Measurements from ENCODE around the gene GABRG3. TPM values are rescaled to one million over a fixed set of nuclear protein-coding genes. Genes with fewer than 3 reads are reported as not detected.

GABRG3 gene
- total RNA-seq, 1 donor from 2014 or later: 3.0 TPM

- no peak for DNase-seq (ENCODE audit: low spot score in 2 of 2, unreplicated experiment in 2 of 2)
- Mint-ChIP-seq H3K27ac (no peak overlapping the region), H3K9me3 (no peaks in the 10 kb centered on the region), H3K4me1 (no peaks in the 10 kb centered on the region), H3K27me3 (ENCODE audit: low read depth) (peaks cover 1% of the 10 kb centered on the region), H3K4me3 (no peak overlapping the region), H3K36me3 (no peaks in the 10 kb centered on the region)
- TF ChIP-seq, protein P1, sequence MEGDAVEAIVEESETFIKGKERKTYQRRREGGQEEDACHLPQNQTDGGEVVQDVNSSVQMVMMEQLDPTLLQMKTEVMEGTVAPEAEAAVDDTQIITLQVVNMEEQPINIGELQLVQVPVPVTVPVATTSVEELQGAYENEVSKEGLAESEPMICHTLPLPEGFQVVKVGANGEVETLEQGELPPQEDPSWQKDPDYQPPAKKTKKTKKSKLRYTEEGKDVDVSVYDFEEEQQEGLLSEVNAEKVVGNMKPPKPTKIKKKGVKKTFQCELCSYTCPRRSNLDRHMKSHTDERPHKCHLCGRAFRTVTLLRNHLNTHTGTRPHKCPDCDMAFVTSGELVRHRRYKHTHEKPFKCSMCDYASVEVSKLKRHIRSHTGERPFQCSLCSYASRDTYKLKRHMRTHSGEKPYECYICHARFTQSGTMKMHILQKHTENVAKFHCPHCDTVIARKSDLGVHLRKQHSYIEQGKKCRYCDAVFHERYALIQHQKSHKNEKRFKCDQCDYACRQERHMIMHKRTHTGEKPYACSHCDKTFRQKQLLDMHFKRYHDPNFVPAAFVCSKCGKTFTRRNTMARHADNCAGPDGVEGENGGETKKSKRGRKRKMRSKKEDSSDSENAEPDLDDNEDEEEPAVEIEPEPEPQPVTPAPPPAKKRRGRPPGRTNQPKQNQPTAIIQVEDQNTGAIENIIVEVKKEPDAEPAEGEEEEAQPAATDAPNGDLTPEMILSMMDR (IDR thresholded peaks at IDR 0.05; ENCODE audit: unreplicated experiment): no peak
Measured at GRCh38 chr15:27272427-27272826, 301.4 kb downstream of the GABRG3 start.

DNA sequence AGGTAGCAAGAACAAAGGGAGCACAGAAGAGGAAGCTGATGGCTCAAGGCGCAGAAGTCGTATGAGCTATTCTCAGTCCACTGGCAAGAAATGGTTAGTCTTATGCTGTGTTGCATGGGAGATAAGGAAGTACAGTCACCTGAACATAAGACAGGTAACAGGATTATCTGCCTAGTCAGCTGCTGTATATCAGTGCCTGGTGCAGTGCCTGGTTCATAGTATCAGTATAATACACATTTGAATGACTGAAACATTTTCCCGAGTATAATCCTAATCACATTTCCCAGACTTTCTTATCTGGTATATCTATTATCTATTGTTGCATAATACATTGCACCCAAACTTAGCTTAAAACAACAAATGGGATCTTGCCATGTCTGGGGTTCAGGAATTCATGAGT lies 302.5 kb downstream of the GABRG3 start:
- Mint-ChIP-seq H3K27me3 (ENCODE audit: low read depth) (peaks cover 1% of the 10 kb centered on the region), H3K9me3 (no peaks in the 10 kb centered on the region), H3K4me3 (no peak overlapping the region), H3K36me3 (no peaks in the 10 kb centered on the region), H3K4me1 (no peaks in the 10 kb centered on the region), H3K27ac (no peak overlapping the region)
- DNase-seq (ENCODE audit: low spot score in 2 of 2, unreplicated experiment in 2 of 2): no peak
- TF ChIP-seq, protein P1 (IDR thresholded peaks at IDR 0.05; ENCODE audit: unreplicated experiment): no peak

- Mint-ChIP-seq H3K27ac (no peak overlapping the region), H3K9me3 (no peaks in the 10 kb centered on the region)
Measured at GRCh38 chr15:27278761-27279160, 307.8 kb downstream of the GABRG3 start.

DNA sequence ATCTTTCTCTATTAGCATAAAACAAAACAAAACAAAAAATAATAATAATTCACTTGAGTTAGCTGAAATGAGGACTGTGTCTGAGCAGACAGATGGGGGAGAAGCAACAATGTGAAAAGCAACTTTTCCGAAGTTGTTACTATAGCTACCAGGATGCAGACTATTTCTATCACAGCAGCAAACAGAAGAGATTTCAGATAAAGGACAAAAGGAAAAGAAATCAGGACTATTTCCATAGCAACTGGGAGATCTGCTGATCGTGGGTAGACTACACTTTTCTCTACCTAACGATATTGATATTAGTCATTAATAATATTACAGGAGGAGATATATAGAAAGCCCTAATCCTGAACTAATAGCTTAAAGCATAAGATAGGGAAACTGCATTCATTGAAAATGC lies 321.7 kb downstream of the GABRG3 start:
- Mint-ChIP-seq H3K4me1 (peaks cover 2% of the 10 kb centered on the region), H3K4me3 (no peak overlapping the region), H3K36me3 (no peaks in the 10 kb centered on the region), H3K9me3 (no peaks in the 10 kb centered on the region), H3K27me3 (ENCODE audit: low read depth) (no peaks in the 10 kb centered on the region), H3K27ac (no peak overlapping the region)
- TF ChIP-seq, protein P1 (IDR thresholded peaks at IDR 0.05; ENCODE audit: unreplicated experiment): no peak
- no peak for DNase-seq (ENCODE audit: low spot score in 2 of 2, unreplicated experiment in 2 of 2)

More at GRCh38 chr15:27278761-27279160, 307.8 kb downstream of the GABRG3 start:
- no peak for DNase-seq (ENCODE audit: low spot score in 2 of 2, unreplicated experiment in 2 of 2)
- Mint-ChIP-seq H3K27me3 (ENCODE audit: low read depth) (no peaks in the 10 kb centered on the region), H3K4me3 (no peak overlapping the region), H3K4me1 (no peaks in the 10 kb centered on the region), H3K36me3 (no peaks in the 10 kb centered on the region)
- TF ChIP-seq, protein P1 (IDR thresholded peaks at IDR 0.05; ENCODE audit: unreplicated experiment): no peak

- Mint-ChIP-seq H3K4me1 (peaks cover 2% of the 10 kb centered on the region), H3K27ac (no peak overlapping the region), H3K4me3 (no peak overlapping the region), H3K36me3 (no peaks in the 10 kb centered on the region), H3K27me3 (ENCODE audit: low read depth) (no peaks in the 10 kb centered on the region), H3K9me3 (no peaks in the 10 kb centered on the region)
- no peak for DNase-seq (ENCODE audit: low spot score in 2 of 2, unreplicated experiment in 2 of 2)
- TF ChIP-seq, protein P1 (IDR thresholded peaks at IDR 0.05; ENCODE audit: unreplicated experiment): no peak
Measured at GRCh38 chr15:27293607-27294006, 322.6 kb downstream of the GABRG3 start.

- TF ChIP-seq, protein P1 (IDR thresholded peaks at IDR 0.05; ENCODE audit: unreplicated experiment): no peak
- DNase-seq (ENCODE audit: low spot score in 2 of 2, unreplicated experiment in 2 of 2): no peak
- Mint-ChIP-seq H3K4me3 (no peak overlapping the region), H3K36me3 (no peaks in the 10 kb centered on the region), H3K27me3 (ENCODE audit: low read depth) (no peaks in the 10 kb centered on the region), H3K9me3 (no peaks in the 10 kb centered on the region), H3K27ac (no peak overlapping the region), H3K4me1 (no peaks in the 10 kb centered on the region)
Measured at GRCh38 chr15:27317736-27318135, 346.8 kb downstream of the GABRG3 start.

Measured in mesothelial cell of epicardium (in vitro differentiated cells).